HepG2 (cell line): ENCODE results near the gene PRKN. TPM values are rescaled to one million over a fixed set of nuclear protein-coding genes. Genes with fewer than 3 reads are reported as not detected.

Source experiments
- AGO1 ChIP-seq: fragments of 200-400 bp; formaldehyde crosslinking; IDR thresholded peaks from 2 replicates; pipeline ENCODE4 v1.6.1; 2017; ENCODE audit warnings: mild to moderate bottlenecking, low read depth, low read length, moderate library complexity; ENCODE audit not compliant: poor library complexity, severe bottlenecking
- CTCF ChIP-seq: sonication (generic); formaldehyde crosslinking; IDR thresholded peaks from 2 replicates; pipeline ENCODE4 v1.5.0; 2020; ENCODE audit warnings: mild to moderate bottlenecking, missing genetic modification reagents, moderate library complexity
- DZIP1 ChIP-seq: sonication (generic); formaldehyde crosslinking; IDR thresholded peaks from 2 replicates; pipeline ENCODE4 v1.5.0; 2020; ENCODE audit warnings: mild to moderate bottlenecking, missing genetic modification reagents
- EZH2 ChIP-seq: conservative IDR thresholded peaks from 2 replicates; pipeline ENCODE4 v1.6.1; 2012; ENCODE audit warnings: mild to moderate bottlenecking, low read depth, low read length, moderate library complexity
- FOXP4 ChIP-seq: sonication (generic); formaldehyde crosslinking; IDR thresholded peaks from 2 replicates; pipeline ENCODE4 v1.4.0; 2020; ENCODE audit warnings: missing genetic modification reagents
- LBX2 ChIP-seq: sonication (generic); formaldehyde crosslinking; IDR thresholded peaks from 2 replicates; pipeline ENCODE4 v1.5.0; 2020; ENCODE audit warnings: missing genetic modification reagents, mild to moderate bottlenecking, borderline replicate concordance
- PRDM10 ChIP-seq: sonication (generic); formaldehyde crosslinking; IDR thresholded peaks from 2 replicates; pipeline ENCODE4 v1.4.0; 2020; ENCODE audit warnings: low read depth, missing genetic modification reagents
- RAD21 ChIP-seq: fragments of 450-650 bp; formaldehyde crosslinking; IDR thresholded peaks from 2 replicates; pipeline ENCODE4 v1.5.0; 2020; ENCODE audit warnings: mild to moderate bottlenecking
- SMC3 ChIP-seq: IDR thresholded peaks from 2 replicates; pipeline ENCODE4 v1.6.1; 2011; ENCODE audit warnings: low read length, improper control_type of control experiment
- ZBTB39 ChIP-seq: sonication (generic); formaldehyde crosslinking; IDR thresholded peaks from 2 replicates; pipeline ENCODE4 v1.5.0; 2020; ENCODE audit warnings: missing genetic modification reagents
- ZGPAT ChIP-seq: IDR thresholded peaks from 2 replicates; pipeline ENCODE4 v1.6.1; 2016; ENCODE audit warnings: mild to moderate bottlenecking
- ZNF563 ChIP-seq: sonication (generic); formaldehyde crosslinking; IDR thresholded peaks from 2 replicates; pipeline ENCODE4 v1.8.0; 2022; ENCODE audit warnings: mild to moderate bottlenecking, moderate library complexity, missing genetic modification reagents
- ZNF891 ChIP-seq: sonication (generic); formaldehyde crosslinking; IDR thresholded peaks from 2 replicates; pipeline ENCODE4 v1.5.0; 2020; ENCODE audit warnings: mild to moderate bottlenecking, missing genetic modification reagents
- ZZZ3 ChIP-seq: sonication (generic); formaldehyde crosslinking; IDR thresholded peaks from 2 replicates; pipeline ENCODE4 v1.4.0; 2020; ENCODE audit warnings: missing genetic modification reagents, mild to moderate bottlenecking, borderline replicate concordance
- polyA plus RNA-seq, 8 experiments: library from polyadenylated mRNA; depleted of rRNA in 3 of 8; stranded (reverse) in 7 of 8; unstranded in 1 of 8; fragments of >200 nt; fragmentation: Illumina TruSeq in 4 of 8; extraction: Trizol in 4 of 8; gene quantifications; 2 replicates each; pipeline versions ENCODE4 v1.2.1 to v1.2.3, GENCODE V29; 2011 to 2016; ENCODE audit warnings: low read depth in 4 of 8, missing spikeins in 1 of 8, mixed read lengths in 1 of 8; ENCODE audit not compliant: insufficient read depth in 1 of 8
- total RNA-seq, 5 experiments: library from RNA; depleted of rRNA; stranded (reverse); fragments of >200 nt; fragmentation: Illumina TruSeq; extraction: Trizol; gene quantifications; 2 replicates each; pipeline ENCODE4 v1.2.3, GENCODE V29; 2016; ENCODE audit warnings: low read depth in 1 of 5

The PRKN gene
- total and polyA plus RNA-seq, 2 of the 13 experiments (the other 11 are each of a cell fraction or from before 2014, with no cell fraction given): 0.31 to 0.44 TPM

- TF ChIP-seq PRDM10 (CRISPR knock-in tag) (0 out of 2 replicates have a peak, but pooled peaks have one; percentile 27), FOXP4 (CRISPR knock-in tag) (no peak), ZZZ3 (CRISPR knock-in tag) (no peak), LBX2 (CRISPR knock-in tag) (no peak), RAD21 (CRISPR knock-in tag) (peak; percentile 85), EZH2 (no peak), DZIP1 (0 out of 2 replicates have a peak, but pooled peaks have one; percentile 33), ZNF563 (no peak), ZNF891 (no peak), ZBTB39 (CRISPR knock-in tag) (no peak), SMC3 (peak; percentile 97), AGO1 (no peak), ZGPAT (CRISPR knock-in tag) (no peak), CTCF (CRISPR knock-in tag) (peak; percentile 92)
These were observed 1353.6 kb downstream of the PRKN start (continued) for GRCh38 chr6:161373905-161374451.
